COLO668 (cell line): ENCODE measurements around the gene FBXL20.
"Not testable (repeated sequence)": the region's sequence is repeated elsewhere in the genome, so short reads cannot be mapped to it uniquely, and the experiment has no call there.

ENCODE experiments used
- DNase-seq: peaks from one replicate; lab custom pipeline; 2025; ENCODE audit not compliant: unreplicated experiment; lab: John Stamatoyannopoulos, UW

Gene FBXL20

DNA sequence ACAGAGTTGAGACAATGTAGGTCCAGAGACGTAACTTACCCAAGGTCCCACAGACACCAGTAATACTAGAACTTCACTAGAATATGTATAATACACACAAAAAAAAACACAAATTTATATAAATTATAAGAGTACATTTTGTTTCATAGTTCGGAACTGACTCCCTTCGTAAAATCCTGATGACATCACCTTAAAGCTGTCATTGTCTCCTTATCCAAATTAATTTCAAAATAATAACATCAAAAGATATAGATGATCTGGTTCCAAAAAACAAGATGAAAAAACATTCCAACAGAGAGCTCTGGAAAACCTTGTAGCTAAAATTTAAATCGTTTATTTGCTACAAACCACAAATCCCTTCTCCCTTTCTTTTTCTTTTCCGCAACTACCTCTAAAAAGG is 10.0 kb downstream of the FBXL20 start:
- no peak for DNase-seq

DNA sequence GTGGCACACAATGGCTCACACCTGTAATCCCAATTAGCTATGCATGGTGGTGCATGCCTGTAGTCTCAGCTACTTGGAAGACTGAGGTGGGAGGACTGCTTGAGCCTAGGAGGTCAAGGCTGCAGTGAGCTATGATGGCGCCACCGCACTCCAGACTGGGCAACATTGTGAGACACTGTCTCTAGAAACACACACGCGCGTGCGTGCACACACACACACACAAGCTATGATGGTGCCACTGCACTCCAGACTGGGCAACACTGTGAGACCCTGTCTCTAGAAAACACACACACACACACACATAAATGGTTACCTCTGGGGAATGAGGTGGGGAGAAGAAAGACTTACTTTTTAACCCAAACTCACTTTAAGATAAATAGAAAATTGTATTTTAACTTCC is 16.4 kb downstream of the FBXL20 start:
- no peak for DNase-seq

DNA sequence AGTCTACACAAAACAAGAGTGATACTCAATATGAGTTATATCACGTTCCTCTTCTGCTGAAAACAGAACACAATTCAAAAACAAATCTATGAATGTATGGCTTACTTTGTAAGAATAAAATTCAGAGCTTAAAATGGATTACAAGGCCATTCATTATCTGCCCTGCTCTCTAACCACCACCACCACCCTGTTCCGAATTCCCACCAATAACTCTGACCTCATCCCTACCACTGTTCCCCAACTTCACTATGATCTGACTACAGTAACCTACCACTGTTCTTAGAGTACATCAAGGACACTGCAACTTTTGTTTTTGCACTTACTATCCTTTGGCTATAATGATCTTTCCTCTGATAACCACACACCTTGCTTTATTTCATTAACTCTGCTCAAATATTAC is 21.3 kb downstream of the FBXL20 start:
- DNase-seq = no peak

DNA sequence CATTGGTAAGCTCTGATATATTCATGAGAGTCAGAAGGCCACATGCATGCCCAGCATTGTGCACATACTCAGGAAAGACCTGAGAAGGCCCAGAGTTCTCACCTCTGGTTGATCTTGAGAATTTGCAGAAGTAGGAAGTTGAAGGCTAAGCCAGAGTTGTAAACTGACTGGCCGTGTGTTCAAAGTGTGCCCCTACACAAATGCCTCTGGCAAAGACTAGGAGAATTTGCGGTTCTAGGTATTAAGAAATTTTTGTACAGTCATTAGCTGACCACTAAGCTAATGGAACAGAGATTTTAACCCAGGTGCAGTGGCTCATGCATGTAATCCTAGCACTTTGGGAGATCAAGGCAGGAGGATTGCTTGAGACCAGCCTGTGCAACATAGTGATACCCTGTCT is 25.0 kb downstream of the FBXL20 start:
- no peak for DNase-seq

DNA sequence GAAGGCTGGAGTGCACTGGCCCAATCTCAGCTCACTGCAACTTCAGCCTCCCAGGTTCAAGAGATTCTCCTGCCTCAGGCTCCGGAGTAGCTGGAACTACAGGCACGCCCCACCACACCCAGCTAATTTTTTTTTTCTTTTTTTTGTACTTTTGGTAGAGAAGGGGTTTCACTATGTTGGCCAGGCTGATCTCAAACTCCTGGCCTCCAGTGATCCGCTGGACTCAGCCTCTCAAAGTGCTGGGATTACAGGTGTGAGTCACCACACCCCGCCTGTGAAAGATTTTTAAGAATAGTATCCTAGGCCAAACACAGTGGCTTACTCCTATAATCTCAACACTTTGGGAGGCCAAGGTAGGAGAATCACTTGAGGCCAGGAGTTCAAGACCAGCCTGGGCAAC is 33.6 kb downstream of the FBXL20 start:
- not testable (repeated sequence) for DNase-seq

DNA sequence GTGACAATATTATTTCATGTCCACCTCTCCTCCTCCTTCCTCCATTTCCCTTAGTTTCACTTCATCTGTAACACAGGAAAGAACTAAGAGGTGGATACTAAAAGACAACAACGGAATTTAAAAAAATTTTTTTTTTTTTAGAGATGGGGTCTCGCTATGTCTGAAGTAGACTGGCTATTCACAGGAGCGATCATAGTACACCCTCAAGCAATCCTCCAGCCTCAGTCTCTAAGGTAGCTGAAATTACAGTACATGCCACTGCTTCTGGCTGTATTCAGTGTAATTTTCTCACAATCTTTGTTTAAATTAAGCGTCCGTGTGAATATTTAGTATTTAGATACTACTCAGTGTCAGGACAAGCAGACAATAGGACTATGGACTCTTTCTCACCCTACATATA is 35.6 kb downstream of the FBXL20 start:
- no peak for DNase-seq

DNA sequence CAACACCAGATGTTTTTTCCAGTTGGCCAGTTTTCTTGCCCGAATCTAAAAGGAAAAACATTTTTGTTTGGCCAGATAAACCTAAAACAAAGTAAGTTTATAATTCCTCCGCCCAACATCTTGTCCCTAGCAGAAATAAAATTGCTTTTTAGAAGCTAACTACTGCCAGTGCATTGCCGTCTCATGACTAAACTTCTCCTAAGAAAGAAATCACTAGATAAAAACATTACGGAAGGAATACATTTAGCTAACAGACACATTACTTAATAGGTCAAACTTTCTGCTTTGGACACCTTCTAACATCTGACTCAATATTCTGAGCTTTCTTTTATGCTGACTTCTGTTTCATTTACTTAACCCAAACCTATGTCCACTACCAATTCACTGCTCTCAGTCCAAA is 36.2 kb downstream of the FBXL20 start:
- DNase-seq = no peak

DNA sequence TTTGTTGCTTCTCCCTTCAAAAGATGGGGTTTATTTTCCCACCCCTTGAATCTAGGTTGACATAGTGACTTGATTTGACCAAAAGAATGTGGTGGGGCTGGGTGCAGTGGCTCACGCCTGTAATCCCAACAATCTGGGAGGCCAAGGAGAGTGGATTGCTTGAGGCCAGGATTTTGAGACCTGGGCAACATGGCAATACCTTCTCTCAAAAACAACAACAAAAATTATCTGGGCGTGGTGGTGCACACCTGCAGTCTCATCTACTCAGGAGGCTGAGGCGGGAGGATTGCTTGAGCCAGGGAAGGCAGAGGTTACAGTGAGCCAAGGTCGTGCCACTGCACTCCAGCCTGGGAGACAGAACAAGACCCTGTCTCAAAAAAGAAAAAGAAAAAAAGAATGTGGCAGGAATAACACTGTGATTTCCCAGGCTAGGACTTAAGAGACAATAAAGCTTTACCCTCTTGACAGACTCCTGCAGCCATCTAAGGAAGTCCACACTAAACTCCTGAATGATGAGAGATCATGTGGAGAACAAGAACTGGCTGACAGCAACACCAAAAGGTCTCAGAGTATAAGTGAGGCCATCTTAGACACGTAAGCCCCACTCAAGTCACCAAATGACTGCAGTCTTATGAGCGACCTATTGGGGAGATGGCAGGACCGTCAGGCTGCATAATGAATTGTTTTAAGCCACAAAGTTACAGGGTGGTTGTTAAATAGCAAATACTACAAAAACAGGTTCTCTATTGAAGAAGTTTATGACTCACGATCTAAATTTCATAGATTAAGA is 37.0 kb downstream of the FBXL20 start:
- no peak for DNase-seq

DNA sequence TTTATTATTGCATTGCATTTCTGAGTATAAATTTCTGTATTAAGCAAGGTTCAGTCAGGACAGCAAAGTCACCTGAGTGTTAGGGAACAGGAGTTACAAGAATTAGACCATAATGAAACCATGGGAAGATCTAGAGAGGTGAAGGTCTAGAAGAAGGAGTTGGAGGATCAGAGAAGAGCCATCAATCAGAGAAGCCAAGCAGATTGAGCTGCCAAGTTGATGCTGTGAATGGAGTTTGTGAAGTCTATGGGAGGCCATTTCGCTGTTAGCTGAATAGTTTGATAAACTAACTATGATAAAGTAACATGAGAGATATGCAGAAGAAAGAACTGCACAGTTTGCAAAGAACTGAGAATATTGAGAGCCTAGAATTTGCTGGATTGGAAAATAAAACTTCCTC is 40.4 kb downstream of the FBXL20 start:
- no peak for DNase-seq

DNA sequence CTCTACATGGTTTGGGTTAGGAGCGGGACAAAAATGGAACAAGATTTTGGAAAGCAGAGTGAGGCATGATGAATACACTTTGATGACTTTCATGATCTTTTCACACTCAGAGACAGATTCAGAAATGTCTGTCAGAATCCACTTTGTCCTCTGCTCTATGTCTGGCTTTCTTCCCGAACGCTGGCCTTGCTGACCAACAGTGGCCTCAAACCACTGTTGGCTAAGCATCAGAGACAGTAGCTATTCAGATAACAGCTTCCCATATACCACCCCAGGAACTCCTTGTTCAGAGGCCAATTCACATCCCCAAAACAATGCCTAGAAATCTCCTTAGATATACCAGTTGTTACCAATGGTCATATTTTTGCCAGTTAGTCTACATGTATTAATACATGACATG is 40.9 kb downstream of the FBXL20 start:
- no peak for DNase-seq

DNA sequence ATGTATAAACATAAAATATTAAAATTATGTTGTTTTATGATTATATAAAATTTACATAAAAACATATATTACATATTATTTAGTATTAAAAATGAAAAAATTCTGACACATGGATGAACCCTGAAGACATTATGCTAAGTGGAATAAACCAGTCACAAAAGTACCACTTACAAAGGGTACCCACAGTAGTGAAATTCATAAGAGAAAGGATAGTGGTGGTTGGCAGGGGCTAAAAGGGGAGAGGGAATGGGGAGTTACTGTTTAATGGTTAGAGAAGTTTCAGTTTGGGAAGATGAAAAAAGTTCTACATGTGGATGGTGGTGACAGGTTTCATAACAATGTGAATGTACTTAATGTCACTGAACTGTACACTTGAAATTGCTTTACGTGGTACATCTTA is 41.4 kb downstream of the FBXL20 start:
- DNase-seq = no peak

DNA sequence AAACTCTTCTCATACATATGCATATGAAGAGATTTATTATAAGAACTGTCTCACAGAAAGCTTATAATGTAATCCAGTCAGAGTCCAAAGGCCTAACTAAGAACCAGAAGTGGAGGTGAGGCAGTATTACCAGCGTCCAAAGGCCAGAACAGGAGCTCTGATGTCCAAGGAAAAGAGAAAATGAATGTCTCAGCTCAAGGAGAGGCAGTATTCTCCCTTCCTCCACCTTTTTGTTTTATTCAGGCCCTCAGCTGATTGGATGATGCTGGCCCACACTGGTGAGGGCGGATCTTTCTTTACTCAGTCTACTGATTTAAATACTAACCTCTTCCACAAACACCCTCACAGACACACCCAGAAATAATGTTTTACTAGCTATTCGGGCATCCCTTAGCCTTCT is 43.4 kb downstream of the FBXL20 start:
- no peak for DNase-seq

DNA sequence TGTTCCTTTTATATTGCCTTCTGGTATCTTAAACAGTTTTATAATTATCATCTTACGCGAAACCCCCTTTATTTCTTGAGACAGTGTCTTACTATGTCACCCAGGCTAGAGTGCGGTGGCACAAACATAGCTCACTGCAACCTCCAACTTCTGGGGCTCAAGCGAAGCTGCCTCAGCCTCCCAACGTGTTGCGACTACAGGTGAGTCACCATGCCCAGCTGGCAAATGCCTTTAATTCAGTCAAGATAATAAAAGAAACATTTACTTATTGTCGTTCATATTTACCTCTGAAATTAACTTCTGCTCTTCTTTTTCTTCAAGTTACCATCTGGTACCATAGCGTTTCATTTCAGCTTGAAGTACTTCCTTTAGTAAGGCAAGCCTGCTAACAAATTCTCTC is 43.9 kb downstream of the FBXL20 start:
- no peak for DNase-seq

DNA sequence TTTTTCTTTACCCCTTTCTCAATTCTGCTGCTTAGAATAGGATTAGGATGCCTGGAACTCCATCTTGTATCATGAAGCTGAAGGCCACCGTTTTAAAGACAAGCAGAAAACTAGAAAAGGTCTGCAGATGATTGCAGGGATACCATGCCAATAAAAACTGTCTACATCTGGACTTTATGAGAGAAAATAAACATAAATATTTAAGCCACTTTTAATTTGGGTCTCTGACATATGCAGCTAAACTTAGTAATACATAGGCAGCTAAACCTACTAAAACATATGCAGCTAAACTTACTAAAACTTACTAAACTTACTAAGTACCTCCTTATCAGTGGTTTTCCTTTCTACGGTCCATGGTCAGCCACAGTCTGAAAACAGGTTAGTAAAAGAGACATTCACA is 48.4 kb downstream of the FBXL20 start:
- no peak for DNase-seq

DNA sequence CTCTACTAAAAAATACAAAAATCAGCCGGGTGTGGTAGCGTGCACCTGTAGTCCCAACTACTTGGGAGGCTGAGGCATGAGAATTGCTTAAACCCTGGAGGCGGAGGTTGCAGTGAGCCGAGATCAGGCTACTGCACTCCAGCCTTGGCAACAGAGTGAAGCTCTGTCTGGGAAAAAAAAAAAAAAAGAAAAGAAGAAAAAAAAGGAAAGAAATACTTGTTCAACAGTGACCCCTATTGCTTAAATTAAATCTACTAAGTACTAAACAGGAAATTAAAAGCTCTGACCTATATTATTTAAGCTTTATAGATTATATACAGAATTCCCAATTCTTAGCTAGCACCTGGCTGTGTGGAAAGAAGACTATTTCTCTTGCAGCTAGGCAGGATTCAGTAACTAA is 48.9 kb downstream of the FBXL20 start:
- no peak for DNase-seq

DNA sequence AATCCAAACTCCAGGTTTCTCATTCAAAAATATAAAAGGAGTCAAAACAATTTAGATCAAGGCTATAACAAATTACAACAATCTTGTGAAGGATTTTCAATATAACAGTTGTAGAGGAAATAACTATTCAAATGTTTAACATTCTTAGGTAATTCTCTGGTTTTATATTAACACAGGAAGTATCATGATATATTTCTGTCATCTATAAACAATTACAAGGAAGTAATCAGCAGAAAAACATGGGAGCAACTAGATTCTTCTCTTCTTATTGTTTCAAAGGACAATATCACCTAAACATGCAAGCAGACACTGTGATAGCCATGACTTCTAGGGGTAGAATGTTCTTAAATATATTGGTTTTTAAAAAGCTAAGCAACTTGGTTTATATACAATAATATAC is 49.9 kb downstream of the FBXL20 start:
- no peak for DNase-seq

DNA sequence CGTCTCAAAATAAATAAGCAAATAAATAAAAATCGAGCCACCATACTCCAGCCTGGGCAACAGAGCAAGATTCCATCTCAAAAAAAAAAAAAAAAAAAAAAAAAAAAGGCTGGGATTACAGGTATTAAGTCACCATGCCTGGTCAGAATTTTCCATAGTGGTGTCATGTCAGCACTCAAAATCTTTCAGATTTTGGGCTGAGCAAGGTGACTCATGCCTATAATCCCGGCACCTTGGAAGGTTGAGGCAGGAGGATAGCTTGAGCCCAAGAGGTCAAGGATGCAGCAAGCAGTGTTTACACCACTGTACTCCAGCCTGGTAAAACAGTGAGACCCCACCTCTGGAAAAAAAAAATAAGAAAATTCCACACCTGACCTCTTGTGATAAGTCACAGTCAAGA is 52.2 kb downstream of the FBXL20 start:
- DNase-seq = no peak

DNA sequence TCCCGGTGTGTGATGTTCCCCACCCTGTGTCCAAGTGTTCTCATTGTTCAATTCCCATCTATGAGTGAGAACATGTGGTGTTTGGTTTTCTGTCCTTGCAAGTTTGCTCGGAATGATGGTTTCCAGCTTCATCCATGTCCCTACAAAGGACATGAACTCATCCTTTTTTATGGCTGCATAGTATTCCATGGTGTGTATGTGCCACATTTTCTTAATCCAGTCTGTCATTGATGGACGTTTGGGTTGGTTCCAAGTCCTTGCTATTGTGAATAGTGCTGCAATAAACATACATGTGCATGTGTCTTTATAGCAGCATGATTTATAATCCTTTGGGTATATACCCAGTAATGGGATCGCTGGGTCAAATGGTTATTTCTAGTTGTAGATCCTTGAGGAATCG is 54.6 kb downstream of the FBXL20 start:
- DNase-seq = not testable (repeated sequence)

DNA sequence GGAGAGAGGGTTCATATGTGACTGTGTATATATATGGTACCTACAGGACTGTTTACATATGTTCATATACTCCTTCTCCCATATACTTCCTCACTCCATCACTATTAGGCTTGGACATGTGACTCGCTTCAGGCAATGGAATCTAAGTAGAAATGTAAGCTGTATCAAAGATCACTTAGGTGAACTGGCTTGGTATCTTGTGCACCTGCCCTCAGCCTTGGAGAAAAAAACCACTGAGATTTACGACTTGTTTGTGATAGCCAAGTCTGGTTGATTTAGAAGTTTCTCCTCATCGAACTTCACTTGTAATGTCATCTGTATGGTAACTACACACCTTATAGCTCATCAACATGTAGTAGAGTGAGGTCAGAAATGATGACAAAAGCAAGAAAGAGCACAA is 59.9 kb downstream of the FBXL20 start:
- DNase-seq = no peak

DNA sequence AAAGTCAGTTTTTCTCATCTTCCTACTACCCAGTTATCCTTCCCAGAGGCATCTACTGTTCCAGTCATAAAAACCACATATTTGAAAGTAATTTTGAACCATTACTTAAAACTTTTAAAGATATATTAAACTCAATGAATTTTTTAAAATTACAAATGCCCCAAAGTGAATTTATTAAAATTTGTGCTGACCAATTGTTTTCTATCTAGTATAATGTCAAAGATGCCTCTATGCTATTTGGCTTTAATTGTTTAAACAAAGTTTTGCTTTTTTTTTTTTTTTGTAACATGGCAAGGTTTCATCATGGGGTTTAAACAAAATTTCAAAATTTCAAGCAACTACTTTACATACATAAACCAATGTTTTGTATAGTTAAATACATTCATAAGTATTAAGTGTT is 60.7 kb downstream of the FBXL20 start:
- no peak for DNase-seq

DNA sequence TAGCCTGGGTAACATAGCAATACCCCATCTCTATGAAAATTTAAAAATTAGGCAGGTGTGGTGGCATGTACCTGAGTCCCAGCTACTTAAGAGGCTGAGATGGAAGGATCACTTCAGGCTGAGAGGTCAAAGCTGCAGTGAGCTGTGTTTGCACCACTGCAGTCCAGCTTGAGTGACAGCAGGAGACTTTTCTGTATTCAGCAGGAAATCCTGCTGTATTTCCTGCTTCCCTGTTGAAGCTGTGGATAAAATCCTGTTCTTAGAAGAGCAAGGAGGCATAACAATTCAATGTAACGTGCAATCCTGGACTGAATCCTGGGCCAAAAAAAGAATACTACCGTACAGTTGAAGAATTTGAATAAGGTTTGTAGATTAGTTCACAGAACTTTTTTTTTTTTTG is 62.2 kb downstream of the FBXL20 start:
- no peak for DNase-seq

DNA sequence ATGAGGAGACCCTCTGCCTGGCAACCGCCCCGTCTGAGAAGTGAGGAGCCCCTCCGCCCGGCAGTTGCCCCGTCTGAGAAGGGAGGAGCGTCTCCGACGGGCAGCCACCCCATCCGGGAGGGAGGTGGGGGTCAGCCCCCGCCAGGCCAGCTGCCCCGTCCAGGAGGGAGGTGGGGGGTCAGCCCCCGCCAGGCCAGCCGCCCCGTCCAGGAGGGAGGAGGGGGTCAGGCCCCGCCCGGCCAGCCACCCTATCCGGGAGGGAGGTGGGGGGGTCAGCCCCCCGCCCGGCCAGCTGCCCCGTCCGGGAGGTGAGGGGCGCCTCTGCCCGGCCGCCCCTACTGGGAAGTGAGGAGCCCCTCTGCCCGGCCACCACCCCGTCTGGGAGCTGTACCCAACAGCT is 63.8 kb downstream of the FBXL20 start:
- DNase-seq = not testable (repeated sequence)

DNA sequence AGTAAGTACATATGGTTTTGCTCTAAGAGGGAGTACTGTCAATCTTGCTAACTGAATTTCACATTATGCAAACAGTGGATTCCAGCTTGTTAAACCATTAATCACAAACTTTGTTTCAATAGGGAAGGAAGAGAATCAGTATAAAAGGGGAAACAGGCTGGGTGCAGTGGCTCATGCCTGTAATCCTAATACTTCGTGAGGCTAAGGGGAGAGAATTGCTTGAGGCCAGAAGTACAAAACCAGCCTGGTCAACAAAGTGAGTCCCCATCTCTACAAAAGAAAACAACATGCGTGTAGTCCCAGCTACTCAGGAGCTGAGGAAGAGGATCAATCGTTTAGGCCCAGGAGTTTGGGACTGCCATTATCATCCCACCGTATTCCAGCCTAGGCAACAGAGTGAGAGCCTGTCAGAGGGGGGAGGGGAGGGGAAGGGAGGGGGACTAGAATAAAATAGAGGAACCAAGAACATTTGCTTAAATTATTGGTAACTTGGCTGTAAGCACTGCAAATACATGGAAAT is 65.7 kb downstream of the FBXL20 start:
- DNase-seq = no peak
